Measurements from ENCODE around the gene SLC9A8.

Gene SLC9A8

DNA sequence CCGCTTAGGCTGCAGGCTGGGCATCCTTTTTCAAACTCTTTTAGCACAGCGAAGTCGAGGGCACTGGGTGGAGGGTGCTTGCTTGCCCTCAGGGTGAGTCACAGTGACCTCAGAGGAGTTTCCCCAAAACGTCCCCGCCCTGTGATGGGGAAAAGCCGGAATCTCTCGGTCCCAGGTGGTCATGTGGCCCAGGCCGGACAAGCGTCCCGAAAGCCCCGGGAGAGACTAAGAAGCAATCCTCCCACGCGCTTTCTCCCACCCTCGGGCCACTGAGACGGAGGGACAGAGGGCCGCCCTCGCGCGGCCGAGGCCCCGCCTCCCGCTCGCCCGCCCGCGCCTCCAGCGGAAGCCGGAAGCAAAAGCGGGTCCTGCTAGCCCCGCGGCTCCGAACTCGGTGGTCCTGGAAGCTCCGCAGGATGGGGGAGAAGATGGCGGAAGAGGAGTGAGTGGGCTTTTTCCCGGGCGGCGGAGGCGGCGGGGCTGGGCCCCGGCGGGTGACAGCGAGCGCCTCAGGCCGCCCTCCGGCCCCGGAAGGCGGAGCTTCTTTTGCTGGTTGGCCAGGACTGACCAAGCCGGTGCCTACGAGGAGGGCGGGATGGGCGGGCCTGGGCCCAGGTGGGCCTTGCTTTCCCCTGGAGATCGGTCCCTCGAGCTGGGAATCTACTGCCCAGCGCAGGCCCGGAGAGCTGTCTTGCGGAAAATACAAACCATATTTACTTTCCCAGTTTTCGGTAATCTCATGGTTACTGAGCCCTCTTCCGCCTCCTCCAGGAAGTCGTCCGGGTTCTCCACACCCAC is at the start of gene SLC9A8 (continued):
- TF ChIP-seq ZNF174 (tag by site-specific recombination; IDR thresholded peaks at IDR 0.05) (no peak), GFI1B (tag by site-specific recombination; IDR thresholded peaks at IDR 0.05) (no peak), ZNF585B (tag by site-specific recombination; IDR thresholded peaks at IDR 0.05) (no peak), ZNF747 (tag by site-specific recombination; IDR thresholded peaks at IDR 0.05) (no peak), YY2 (tag by site-specific recombination; IDR thresholded peaks at IDR 0.05) (peak; percentile 72), ZBTB20 (tag by site-specific recombination; IDR thresholded peaks at IDR 0.05) (peak; percentile 90), KLF9 (tag by site-specific recombination; IDR thresholded peaks at IDR 0.05; ENCODE audit: low read depth) (peak; percentile 30; the same call in 1 of the 2 replicates), ZNF670 (tag by site-specific recombination; IDR thresholded peaks at IDR 0.05; ENCODE audit: low read depth) (no peak), ZBTB26 (tag by site-specific recombination; optimal IDR thresholded peaks at IDR 0.05) (peak; percentile 69), YY1 (tag by site-specific recombination; IDR thresholded peaks at IDR 0.05) (peak; percentile 73; the same call in 1 of the 2 replicates), ZNF514 (tag by site-specific recombination; IDR thresholded peaks at IDR 0.05) (no peak), ZNF791 (tag by site-specific recombination; IDR thresholded peaks at IDR 0.05) (no peak), ZNF549 (tag by site-specific recombination; IDR thresholded peaks at IDR 0.05) (no peak), ZNF10 (tag by site-specific recombination; IDR thresholded peaks at IDR 0.05) (no peak), OVOL3 (tag by site-specific recombination; IDR thresholded peaks at IDR 0.05) (no peak; the same call in 1 of the 2 replicates), ZNF529 (tag by site-specific recombination; IDR thresholded peaks at IDR 0.05; ENCODE audit: insufficient replicate concordance) (no peak), KLF7 (tag by site-specific recombination; IDR thresholded peaks at IDR 0.05; ENCODE audit: borderline replicate concordance) (no peak), ZFP41 (tag by site-specific recombination; IDR thresholded peaks at IDR 0.05; ENCODE audit: borderline replicate concordance) (no peak), ZNF561 (tag by site-specific recombination; IDR thresholded peaks at IDR 0.05; ENCODE audit: borderline replicate concordance) (peak; percentile 49; the same call in 1 of the 2 replicates), ZSCAN16 (tag by site-specific recombination; IDR thresholded peaks at IDR 0.05) (no peak), ZNF433 (tag by site-specific recombination; IDR thresholded peaks at IDR 0.05; ENCODE audit: low read depth) (no peak), ZNF140 (tag by site-specific recombination; IDR thresholded peaks at IDR 0.05) (no peak), ZNF26 (tag by site-specific recombination; IDR thresholded peaks at IDR 0.05) (no peak), ZNF354C (tag by site-specific recombination; IDR thresholded peaks at IDR 0.05; ENCODE audit: borderline replicate concordance, low read depth) (no peak), PRDM1 (tag by site-specific recombination; IDR thresholded peaks at IDR 0.05) (no peak; the same call in 1 of the 2 replicates), ZNF335 (tag by site-specific recombination; conservative IDR thresholded peaks at IDR 0.05) (peak; percentile 75), ZNF677 (tag by site-specific recombination; IDR thresholded peaks at IDR 0.05) (no peak), TRIM28 (IDR thresholded peaks at IDR 0.05; ENCODE audit: borderline replicate concordance, low read length) (no peak), ZNF302 (tag by site-specific recombination; IDR thresholded peaks at IDR 0.05; ENCODE audit: low read depth) (no peak)
- TF ChIP-seq, protein P1, sequence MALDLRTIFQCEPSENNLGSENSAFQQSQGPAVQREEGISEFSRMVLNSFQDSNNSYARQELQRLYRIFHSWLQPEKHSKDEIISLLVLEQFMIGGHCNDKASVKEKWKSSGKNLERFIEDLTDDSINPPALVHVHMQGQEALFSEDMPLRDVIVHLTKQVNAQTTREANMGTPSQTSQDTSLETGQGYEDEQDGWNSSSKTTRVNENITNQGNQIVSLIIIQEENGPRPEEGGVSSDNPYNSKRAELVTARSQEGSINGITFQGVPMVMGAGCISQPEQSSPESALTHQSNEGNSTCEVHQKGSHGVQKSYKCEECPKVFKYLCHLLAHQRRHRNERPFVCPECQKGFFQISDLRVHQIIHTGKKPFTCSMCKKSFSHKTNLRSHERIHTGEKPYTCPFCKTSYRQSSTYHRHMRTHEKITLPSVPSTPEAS (tag by site-specific recombination; IDR thresholded peaks at IDR 0.05): no peak
- TF ChIP-seq, protein P2, sequence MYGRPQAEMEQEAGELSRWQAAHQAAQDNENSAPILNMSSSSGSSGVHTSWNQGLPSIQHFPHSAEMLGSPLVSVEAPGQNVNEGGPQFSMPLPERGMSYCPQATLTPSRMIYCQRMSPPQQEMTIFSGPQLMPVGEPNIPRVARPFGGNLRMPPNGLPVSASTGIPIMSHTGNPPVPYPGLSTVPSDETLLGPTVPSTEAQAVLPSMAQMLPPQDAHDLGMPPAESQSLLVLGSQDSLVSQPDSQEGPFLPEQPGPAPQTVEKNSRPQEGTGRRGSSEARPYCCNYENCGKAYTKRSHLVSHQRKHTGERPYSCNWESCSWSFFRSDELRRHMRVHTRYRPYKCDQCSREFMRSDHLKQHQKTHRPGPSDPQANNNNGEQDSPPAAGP (tag by site-specific recombination; IDR thresholded peaks at IDR 0.05): peak; percentile 40; the same call in 1 of the 2 replicates
- TF ChIP-seq, protein P3, sequence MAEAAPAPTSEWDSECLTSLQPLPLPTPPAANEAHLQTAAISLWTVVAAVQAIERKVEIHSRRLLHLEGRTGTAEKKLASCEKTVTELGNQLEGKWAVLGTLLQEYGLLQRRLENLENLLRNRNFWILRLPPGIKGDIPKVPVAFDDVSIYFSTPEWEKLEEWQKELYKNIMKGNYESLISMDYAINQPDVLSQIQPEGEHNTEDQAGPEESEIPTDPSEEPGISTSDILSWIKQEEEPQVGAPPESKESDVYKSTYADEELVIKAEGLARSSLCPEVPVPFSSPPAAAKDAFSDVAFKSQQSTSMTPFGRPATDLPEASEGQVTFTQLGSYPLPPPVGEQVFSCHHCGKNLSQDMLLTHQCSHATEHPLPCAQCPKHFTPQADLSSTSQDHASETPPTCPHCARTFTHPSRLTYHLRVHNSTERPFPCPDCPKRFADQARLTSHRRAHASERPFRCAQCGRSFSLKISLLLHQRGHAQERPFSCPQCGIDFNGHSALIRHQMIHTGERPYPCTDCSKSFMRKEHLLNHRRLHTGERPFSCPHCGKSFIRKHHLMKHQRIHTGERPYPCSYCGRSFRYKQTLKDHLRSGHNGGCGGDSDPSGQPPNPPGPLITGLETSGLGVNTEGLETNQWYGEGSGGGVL (tag by site-specific recombination; IDR thresholded peaks at IDR 0.05): 0 out of 2 replicates have a peak, but pooled peaks have one; percentile 8
- TF ChIP-seq, protein P4, sequence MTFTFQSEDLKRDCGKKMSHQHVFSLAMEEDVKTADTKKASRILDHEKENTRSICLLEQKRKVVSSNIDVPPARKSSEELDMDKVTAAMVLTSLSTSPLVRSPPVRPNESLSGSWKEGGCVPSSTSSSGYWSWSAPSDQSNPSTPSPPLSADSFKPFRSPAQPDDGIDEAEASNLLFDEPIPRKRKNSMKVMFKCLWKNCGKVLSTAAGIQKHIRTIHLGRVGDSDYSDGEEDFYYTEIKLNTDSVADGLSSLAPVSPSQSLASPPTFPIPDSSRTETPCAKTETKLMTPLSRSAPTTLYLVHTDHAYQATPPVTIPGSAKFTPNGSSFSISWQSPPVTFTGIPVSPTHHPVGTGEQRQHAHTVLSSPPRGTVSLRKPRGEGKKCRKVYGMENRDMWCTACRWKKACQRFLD (tag by site-specific recombination; IDR thresholded peaks at IDR 0.05): no peak

All from HEK293 (cell line).